Mononuclear cell (primary cell): ENCODE measurements around the gene SPINK4. TPM values are rescaled to one million over a fixed set of nuclear protein-coding genes. Genes with fewer than 3 reads are reported as not detected.

Experiments used
- H3K27me3 ChIP-seq: 2 replicates; pipeline ENCODE4 v1.6.0; 2011; ENCODE audit warnings: low read length, control low read depth; ENCODE audit not compliant: insufficient read depth
- H3K4me1 ChIP-seq: 2 replicates; pipeline ENCODE4 v1.5.1; 2011; ENCODE audit warnings: mild to moderate bottlenecking, low read length, control low read depth; ENCODE audit not compliant: insufficient read depth
- H3K4me3 ChIP-seq: 2 replicates; pipeline ENCODE4 v1.5.1; 2011; ENCODE audit warnings: mild to moderate bottlenecking, low read length, moderate library complexity
- H3K9me3 ChIP-seq: 2 replicates; pipeline ENCODE4 v1.5.1; 2011; ENCODE audit warnings: low read depth, mild to moderate bottlenecking, control low read depth, low read length
- total RNA-seq: library from RNA; depleted of rRNA; stranded (reverse); fragments of >200 nt; gene quantifications from one replicate; pipeline ENCODE4 v1.2.3, GENCODE V29; 2012

SPINK4 gene
- total RNA-seq, 1 donor, result not detected

GRCh38 chr9:33290247-33291030 is 50.5 kb downstream of the SPINK4 start, which contains the start of gene NFX1:
Gene NFX1, plus strand, starts transcription at chr9:33290516. Its CDS starts 57 bp downstream, at chr9:33290573.
- H3K27me3 ChIP-seq, result no peaks in the 10 kb centered on the region
- peak within 1 kb of the TSS; percentile 53 for H3K4me3 ChIP-seq
- H3K9me3 ChIP-seq, result no peaks in the 10 kb centered on the region
- peaks cover 46% of the 10 kb centered on the region for H3K4me1 ChIP-seq

GRCh38 chr9:33291031-33291397 is 51.0 kb downstream of the SPINK4 start:
- Histone ChIP-seq H3K27me3 (no peaks in the 10 kb centered on the region), H3K9me3 (no peaks in the 10 kb centered on the region), H3K4me3 (peak overlapping the region; percentile 53), H3K4me1 (peaks cover 51% of the 10 kb centered on the region)

GRCh38 chr9:33291901-33292300 is 51.9 kb downstream of the SPINK4 start:
- Histone ChIP-seq H3K27me3 (no peaks in the 10 kb centered on the region), H3K4me3 (no peak overlapping the region), H3K9me3 (no peaks in the 10 kb centered on the region), H3K4me1 (peaks cover 60% of the 10 kb centered on the region)

- no peak overlapping the region for H3K4me3 ChIP-seq
- no peaks in the 10 kb centered on the region for H3K27me3 ChIP-seq
- peaks cover 70% of the 10 kb centered on the region for H3K4me1 ChIP-seq
- no peaks in the 10 kb centered on the region for H3K9me3 ChIP-seq
These were observed 53.8 kb downstream of the SPINK4 start for GRCh38 chr9:33293782-33294181.

- no peaks in the 10 kb centered on the region for H3K9me3 ChIP-seq
- H3K27me3 ChIP-seq, result no peaks in the 10 kb centered on the region
- peaks cover 70% of the 10 kb centered on the region for H3K4me1 ChIP-seq
- no peak overlapping the region for H3K4me3 ChIP-seq
These were observed 54.9 kb downstream of the SPINK4 start for GRCh38 chr9:33294670-33295432.

- no peaks in the 10 kb centered on the region for H3K27me3 ChIP-seq
- H3K4me1 ChIP-seq, result peaks cover 70% of the 10 kb centered on the region
- H3K9me3 ChIP-seq, result no peaks in the 10 kb centered on the region
- no peak overlapping the region for H3K4me3 ChIP-seq
These were observed 55.6 kb downstream of the SPINK4 start for GRCh38 chr9:33295571-33295970.

GRCh38 chr9:33297432-33297831 is 57.5 kb downstream of the SPINK4 start:
- Histone ChIP-seq H3K27me3 (no peaks in the 10 kb centered on the region), H3K4me1 (peaks cover 55% of the 10 kb centered on the region), H3K9me3 (no peaks in the 10 kb centered on the region), H3K4me3 (no peak overlapping the region)

Other genes with a start within 250 kb of the SPINK4 start
- 23.2 TPM for gene APTX, start 238.5 kb upstream of the SPINK4 start, total RNA-seq
- 77.5 TPM for gene DNAJA1, start 214.9 kb upstream of the SPINK4 start, total RNA-seq
- gene SMU1, start 163.5 kb upstream of the SPINK4 start, total RNA-seq, result 25.5 TPM
- gene B4GALT1, start 72.8 kb upstream of the SPINK4 start, total RNA-seq, result 62.5 TPM
- gene BAG1, start 24.5 kb downstream of the SPINK4 start, total RNA-seq, result 54.4 TPM
- gene CHMP5, start 24.9 kb downstream of the SPINK4 start, total RNA-seq, result 21.6 TPM
- 32.0 TPM for gene NFX1, start 50.3 kb downstream of the SPINK4 start, total RNA-seq
- 0.21 TPM for gene AQP7, start 162.4 kb downstream of the SPINK4 start, total RNA-seq
- gene AQP3, start 207.4 kb downstream of the SPINK4 start, total RNA-seq, result 22.1 TPM
- gene NOL6, start 233.8 kb downstream of the SPINK4 start, total RNA-seq, result 15.6 TPM